ENCODE results near the gene DBNDD1.
"Not testable (repeated sequence)": the region's sequence is repeated elsewhere in the genome, so short reads cannot be mapped to it uniquely, and the experiment has no call there.

DBNDD1 gene

GRCh38 chr16:89981414-89981813 is 37.8 kb downstream of the DBNDD1 start:
- TF ChIP-seq PAX5 (IDR thresholded peaks at IDR 0.05; ENCODE audit: insufficient read depth, low read length, severe bottlenecking) (no peak), SPI1 (IDR thresholded peaks at IDR 0.05; ENCODE audit: low read depth, low read length) (peak; percentile 74)
- DNase-seq (ENCODE audit: insufficient read length, low spot score) (no peak), FAIRE-seq (peak; percentile 76)

GRCh38 chr16:89974870-89975269 is 44.4 kb downstream of the DBNDD1 start:
- TF ChIP-seq TAF1 (IDR thresholded peaks at IDR 0.05; ENCODE audit: low read depth, low read length): no peak
- TF ChIP-seq PAX5 (IDR thresholded peaks at IDR 0.05; ENCODE audit: insufficient read depth, low read length, severe bottlenecking): no peak
- TF ChIP-seq POLR2A (IDR thresholded peaks at IDR 0.05; ENCODE audit: low read depth, low read length): no peak
- TF ChIP-seq POLR2AphosphoS5 (IDR thresholded peaks at IDR 0.05; ENCODE audit: low read depth, low read length): no peak
- no peak for TF ChIP-seq SPI1 (IDR thresholded peaks at IDR 0.05; ENCODE audit: low read depth, low read length)
- TF ChIP-seq POU2F2 (IDR thresholded peaks at IDR 0.05; ENCODE audit: low read depth, low read length): no peak
- FAIRE-seq (no peak), DNase-seq (ENCODE audit: insufficient read length, low spot score) (no peak)

- FAIRE-seq (no peak), DNase-seq (ENCODE audit: insufficient read length, low spot score) (no peak)
Measured at GRCh38 chr16:89973654-89974335, 45.5 kb downstream of the DBNDD1 start.

GRCh38 chr16:89973235-89973634 is 46.0 kb downstream of the DBNDD1 start:
- no peak for FAIRE-seq
- no peak for DNase-seq (ENCODE audit: insufficient read length, low spot score)
- TF ChIP-seq PAX5 (IDR thresholded peaks at IDR 0.05; ENCODE audit: insufficient read depth, low read length, severe bottlenecking) (no peak), POLR2A (IDR thresholded peaks at IDR 0.05; ENCODE audit: low read depth, low read length) (no peak), POU2F2 (IDR thresholded peaks at IDR 0.05; ENCODE audit: low read depth, low read length) (no peak), POLR2AphosphoS5 (IDR thresholded peaks at IDR 0.05; ENCODE audit: low read depth, low read length) (no peak), TAF1 (IDR thresholded peaks at IDR 0.05; ENCODE audit: low read depth, low read length) (no peak)

More at GRCh38 chr16:89973654-89974335, 45.5 kb downstream of the DBNDD1 start:
- TF ChIP-seq POLR2AphosphoS5 (IDR thresholded peaks at IDR 0.05; ENCODE audit: low read depth, low read length) (no peak), POLR2A (IDR thresholded peaks at IDR 0.05; ENCODE audit: low read depth, low read length) (no peak), TAF1 (IDR thresholded peaks at IDR 0.05; ENCODE audit: low read depth, low read length) (no peak), POU2F2 (IDR thresholded peaks at IDR 0.05; ENCODE audit: low read depth, low read length) (no peak), SPI1 (IDR thresholded peaks at IDR 0.05; ENCODE audit: low read depth, low read length) (no peak), PAX5 (IDR thresholded peaks at IDR 0.05; ENCODE audit: insufficient read depth, low read length, severe bottlenecking) (no peak)

- DNase-seq (ENCODE audit: insufficient read length, low spot score): peak; percentile 100
- TF ChIP-seq POLR2A (IDR thresholded peaks at IDR 0.05; ENCODE audit: low read depth, low read length): peak; percentile 89
- peak; percentile 45; the same call in 1 of the 2 replicates for TF ChIP-seq TAF1 (IDR thresholded peaks at IDR 0.05; ENCODE audit: low read depth, low read length)
- no peak for TF ChIP-seq PAX5 (IDR thresholded peaks at IDR 0.05; ENCODE audit: insufficient read depth, low read length, severe bottlenecking)
- TF ChIP-seq POU2F2 (IDR thresholded peaks at IDR 0.05; ENCODE audit: low read depth, low read length): no peak
- TF ChIP-seq POLR2AphosphoS5 (IDR thresholded peaks at IDR 0.05; ENCODE audit: low read depth, low read length): peak; percentile 85
- no peak for TF ChIP-seq SPI1 (IDR thresholded peaks at IDR 0.05; ENCODE audit: low read depth, low read length)
- peak; percentile 76 for FAIRE-seq
Measured at GRCh38 chr16:89972244-89973234, 46.7 kb downstream of the DBNDD1 start.

- DNase-seq (ENCODE audit: insufficient read length, low spot score) (no peak), FAIRE-seq (no peak)
- TF ChIP-seq POU2F2 (IDR thresholded peaks at IDR 0.05; ENCODE audit: low read depth, low read length) (no peak), POLR2AphosphoS5 (IDR thresholded peaks at IDR 0.05; ENCODE audit: low read depth, low read length) (no peak), PAX5 (IDR thresholded peaks at IDR 0.05; ENCODE audit: insufficient read depth, low read length, severe bottlenecking) (no peak), POLR2A (IDR thresholded peaks at IDR 0.05; ENCODE audit: low read depth, low read length) (no peak), SPI1 (IDR thresholded peaks at IDR 0.05; ENCODE audit: low read depth, low read length) (no peak), TAF1 (IDR thresholded peaks at IDR 0.05; ENCODE audit: low read depth, low read length) (no peak)
Measured at GRCh38 chr16:89971495-89972243, 47.6 kb downstream of the DBNDD1 start.

GRCh38 chr16:89969741-89970410 is 49.4 kb downstream of the DBNDD1 start:
- FAIRE-seq: no peak
- DNase-seq (ENCODE audit: insufficient read length, low spot score): no peak
- peak; percentile 53 for TF ChIP-seq SPI1 (IDR thresholded peaks at IDR 0.05; ENCODE audit: low read depth, low read length)
- no peak for TF ChIP-seq TAF1 (IDR thresholded peaks at IDR 0.05; ENCODE audit: low read depth, low read length)

- not testable (repeated sequence) for FAIRE-seq; DNase-seq (ENCODE audit: insufficient read length, low spot score)
Measured at GRCh38 chr16:89968074-89968473, 51.2 kb downstream of the DBNDD1 start.

- not testable (repeated sequence) for FAIRE-seq; DNase-seq (ENCODE audit: insufficient read length, low spot score)
Measured at GRCh38 chr16:89967436-89967835, 51.8 kb downstream of the DBNDD1 start.
